Activated B cell treated with CpG ODN at 0.5 μM for 24 hours (primary cell): ENCODE measurements around the gene NKRF. TPM values are rescaled to one million over a fixed set of nuclear protein-coding genes. Genes with fewer than 3 reads are reported as not detected.

Source experiments
- ATAC-seq: fragments of 200-7000 bp; cut with Tn5 transposase; one replicate; pipeline ENCODE4 v1.10.0; 2021; ENCODE audit warnings: low read depth, mild to moderate bottlenecking, moderate library complexity
- CTCF ChIA-PET: fragments of 350-600 bp; sonication (Branson Sonifier 250); formaldehyde crosslinking; loops from one replicate; lab custom pipeline; 2021; ENCODE audit warnings: antibody characterized with exemption; lab: Charles Lee
- POLR2A ChIA-PET: fragments of 350-600 bp; sonication (Branson Sonifier 250); formaldehyde crosslinking; loops from one replicate; lab custom pipeline; 2021; ENCODE audit warnings: antibody characterized with exemption; lab: Charles Lee
- DNase-seq: peaks from one replicate; pipeline ENCODE4 v3.0.0; 2022
- H3K27ac Mint-ChIP-seq: one replicate; pipeline ENCODE4 v1.8.0; 2020; ENCODE audit warnings: mixed read lengths
- H3K27me3 Mint-ChIP-seq: one replicate; pipeline ENCODE4 v1.8.0; 2021; ENCODE audit warnings: mixed read lengths
- H3K36me3 Mint-ChIP-seq: one replicate; pipeline ENCODE4 v1.8.0; 2021; ENCODE audit warnings: low read depth, mixed read lengths
- H3K4me1 Mint-ChIP-seq: one replicate; pipeline ENCODE4 v1.8.0; 2021; ENCODE audit warnings: mixed read lengths
- H3K4me3 Mint-ChIP-seq: one replicate; pipeline ENCODE4 v1.8.0; 2020; ENCODE audit warnings: mild to moderate bottlenecking, mixed read lengths
- H3K9me3 Mint-ChIP-seq: one replicate; pipeline ENCODE4 v1.8.0; 2020; ENCODE audit warnings: mixed read lengths
- intact Hi-C: fragments of 100-400 bp; cut with micrococcal nuclease; formaldehyde crosslinking; loops from one replicate; pipeline ENCODE4 v1.15.1; 2024
- total RNA-seq: library from RNA; stranded (reverse); gene quantifications from 2 replicates; pipeline ENCODE4 v1.2.3, GENCODE V29; 2022
- TF ChIP-seq, protein P1 (sequence below): fragments of 200-600 bp; IDR thresholded peaks from one replicate; pipeline ENCODE4 v1.8.0; 2022; ENCODE audit warnings: antibody characterized with exemption, mild to moderate bottlenecking

The NKRF gene
- total RNA-seq, 1 donor from 2014 or later: 22.6 TPM

DNA sequence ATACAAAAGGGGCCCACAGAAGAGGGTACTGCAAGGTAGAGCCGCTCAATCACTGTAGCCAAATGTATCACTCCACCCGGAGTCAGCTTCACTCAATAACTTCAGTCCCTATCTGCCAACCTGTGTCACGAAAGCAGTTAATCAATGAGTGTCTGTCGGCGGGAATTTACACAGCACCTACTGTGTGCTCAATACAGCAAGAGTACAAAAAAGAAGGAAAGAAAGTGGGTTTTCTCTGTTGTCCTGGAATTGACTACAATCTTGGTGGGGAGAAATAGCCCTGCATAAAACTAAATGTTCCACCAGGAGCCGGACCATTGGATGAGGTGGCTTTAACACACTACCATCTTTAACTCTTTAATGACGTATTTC is 780 bp upstream of the NKRF start:
- Mint-ChIP-seq H3K36me3 (peaks cover 14% of the 10 kb centered on the region), H3K27me3 (no peaks in the 10 kb centered on the region), H3K27ac (peak overlapping the region; percentile 94), H3K4me3 (peak overlapping the region; percentile 91), H3K4me1 (peaks cover 39% of the 10 kb centered on the region), H3K9me3 (no peaks in the 10 kb centered on the region)
- TF ChIP-seq, protein P1, sequence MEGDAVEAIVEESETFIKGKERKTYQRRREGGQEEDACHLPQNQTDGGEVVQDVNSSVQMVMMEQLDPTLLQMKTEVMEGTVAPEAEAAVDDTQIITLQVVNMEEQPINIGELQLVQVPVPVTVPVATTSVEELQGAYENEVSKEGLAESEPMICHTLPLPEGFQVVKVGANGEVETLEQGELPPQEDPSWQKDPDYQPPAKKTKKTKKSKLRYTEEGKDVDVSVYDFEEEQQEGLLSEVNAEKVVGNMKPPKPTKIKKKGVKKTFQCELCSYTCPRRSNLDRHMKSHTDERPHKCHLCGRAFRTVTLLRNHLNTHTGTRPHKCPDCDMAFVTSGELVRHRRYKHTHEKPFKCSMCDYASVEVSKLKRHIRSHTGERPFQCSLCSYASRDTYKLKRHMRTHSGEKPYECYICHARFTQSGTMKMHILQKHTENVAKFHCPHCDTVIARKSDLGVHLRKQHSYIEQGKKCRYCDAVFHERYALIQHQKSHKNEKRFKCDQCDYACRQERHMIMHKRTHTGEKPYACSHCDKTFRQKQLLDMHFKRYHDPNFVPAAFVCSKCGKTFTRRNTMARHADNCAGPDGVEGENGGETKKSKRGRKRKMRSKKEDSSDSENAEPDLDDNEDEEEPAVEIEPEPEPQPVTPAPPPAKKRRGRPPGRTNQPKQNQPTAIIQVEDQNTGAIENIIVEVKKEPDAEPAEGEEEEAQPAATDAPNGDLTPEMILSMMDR: no peak
- ChIA-PET CTCF (interaction anchor here (1.3 to 1.6 kb wide), 2 partner anchors 27 to 123 kb away, joined by 3 to 6 read pairs; no protein-coding TSS in a partner anchor), POLR2A (interaction anchor here (0.6 to 4.3 kb wide), 15 partner anchors 11 to 263 kb away, joined by 3 to 56 read pairs (median 13); partner anchors contain the start of genes RPL39, SEPTIN6, UBE2A and UPF3B)
- ATAC-seq (no peak), DNase-seq (no peak)
- intact Hi-C loops: loop anchor here (2.0 to 5.0 kb wide), 3 partner anchors 40 to 265 kb away; partner anchors contain the start of genes NDUFA1, RNF113A and SEPTIN6

DNA sequence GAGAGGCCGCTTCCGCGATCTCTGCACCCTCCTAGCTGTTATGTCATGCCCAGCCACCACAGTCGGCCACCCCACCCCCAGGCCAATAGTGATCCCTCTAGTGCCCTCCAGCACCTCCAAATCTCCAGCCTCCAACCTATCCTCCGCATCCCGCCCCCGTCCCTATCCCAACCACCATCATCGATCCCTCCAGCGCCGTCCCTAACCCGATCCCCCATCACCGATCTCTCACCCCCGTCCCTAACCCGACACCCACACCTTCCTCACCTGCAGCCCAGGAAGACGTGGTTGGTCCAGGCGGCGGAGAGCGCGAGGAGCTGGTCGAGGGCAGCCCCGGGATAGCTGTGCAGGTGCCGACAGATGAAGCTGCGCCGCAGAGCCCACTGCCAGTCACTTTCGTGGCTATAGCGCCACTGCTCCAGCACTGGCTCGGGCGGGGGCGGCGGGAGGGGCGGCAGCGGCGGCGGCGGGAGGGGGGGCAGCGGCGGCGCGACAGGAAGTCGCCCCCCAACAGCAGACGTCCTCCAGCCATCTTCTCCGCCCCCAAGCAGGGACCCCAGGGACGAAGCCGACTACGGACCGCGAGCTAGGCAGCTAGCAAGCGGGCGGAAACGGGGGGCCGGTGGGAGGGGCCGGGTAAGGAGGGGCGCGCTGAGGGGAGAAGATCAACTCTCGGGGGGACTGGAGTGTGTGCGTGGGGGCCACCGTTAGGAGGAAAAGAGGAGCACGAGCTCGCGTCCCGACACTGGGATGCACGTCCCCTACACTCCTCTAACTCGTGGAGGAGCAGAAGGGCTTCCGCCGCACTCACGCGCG is 552 bp downstream of the NKRF start:
- H3K36me3 Mint-ChIP-seq: peaks cover 17% of the 10 kb centered on the region
- intact Hi-C loops: loop anchor here (1.0 to 5.0 kb wide), 6 partner anchors 13 to 267 kb away; partner anchors contain the start of genes NDUFA1, RNF113A, SEPTIN6 and UBE2A
- DNase-seq (no peak), ATAC-seq (peak; percentile 55)
- peak overlapping the region; percentile 91 for H3K4me3 Mint-ChIP-seq
- H3K4me1 Mint-ChIP-seq: peaks cover 43% of the 10 kb centered on the region
- H3K27ac Mint-ChIP-seq: peak overlapping the region; percentile 94
- no peaks in the 10 kb centered on the region for H3K27me3 Mint-ChIP-seq
- H3K9me3 Mint-ChIP-seq: no peaks in the 10 kb centered on the region
- ChIA-PET POLR2A (interaction anchor here (0.6 to 4.3 kb wide), 30 partner anchors 12 to 998 kb away, joined by 3 to 56 read pairs (median 5); partner anchors contain the start of genes MCTS1, RPL39, SEPTIN6 and SOWAHD), CTCF (interaction anchor here (1.3 to 1.6 kb wide), 2 partner anchors 26 to 124 kb away, joined by 3 to 6 read pairs; no protein-coding TSS in a partner anchor)
- TF ChIP-seq, protein P1: no peak

DNA sequence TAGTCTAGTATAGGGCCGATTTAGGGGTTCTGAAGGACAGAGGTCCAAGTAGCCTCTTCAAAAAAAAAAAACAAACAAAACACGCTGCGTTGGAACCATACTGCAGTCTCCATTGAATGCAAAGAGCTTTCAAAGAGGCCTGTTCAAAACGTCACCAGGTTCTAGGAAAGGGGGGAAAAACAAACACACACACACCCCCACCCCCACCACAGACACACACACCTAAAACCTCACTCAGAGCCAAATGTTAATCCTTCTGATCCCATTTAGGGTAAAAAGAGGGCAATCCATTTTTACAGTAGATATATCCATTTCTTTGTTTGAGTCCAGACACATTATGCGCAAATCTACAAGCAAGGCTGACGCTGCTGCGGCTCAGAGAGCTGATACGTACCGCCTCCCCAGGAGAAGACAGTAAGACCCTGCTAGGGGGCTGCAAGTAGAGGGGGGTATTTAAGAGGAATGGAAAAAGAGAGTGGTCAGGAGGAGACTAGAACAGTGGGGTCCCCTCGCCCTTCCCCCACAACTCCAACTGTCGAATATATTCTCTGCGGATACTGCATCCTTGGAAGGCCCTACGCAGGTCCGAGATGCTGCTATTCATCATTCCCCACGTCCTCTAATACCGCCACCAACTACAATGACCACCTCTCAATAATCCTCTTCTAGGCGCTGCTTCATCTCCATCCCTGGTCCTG is 1.3 kb downstream of the NKRF start:
- ChIA-PET POLR2A (interaction anchor here (0.7 to 4.3 kb wide), 13 partner anchors 13 to 278 kb away, joined by 3 to 56 read pairs (median 8); partner anchors contain the start of genes RPL39, SEPTIN6 and UBE2A), CTCF (interaction anchor here (1.0 kb wide), 1 partner anchor 15 kb away, joined by 3 read pairs; no protein-coding TSS in a partner anchor)
- TF ChIP-seq, protein P1: no peak
- intact Hi-C loops: loop anchor here (5.0 kb wide), 2 partner anchors 42 to 267 kb away; partner anchors contain the start of genes NDUFA1 and RNF113A
- ATAC-seq: no peak
- no peaks in the 10 kb centered on the region for H3K9me3 Mint-ChIP-seq
- H3K27me3 Mint-ChIP-seq: no peaks in the 10 kb centered on the region
- H3K4me3 Mint-ChIP-seq: peak overlapping the region; percentile 90
- DNase-seq: no peak
- peaks cover 40% of the 10 kb centered on the region for H3K4me1 Mint-ChIP-seq
- H3K27ac Mint-ChIP-seq: peak overlapping the region; percentile 86
- peaks cover 17% of the 10 kb centered on the region for H3K36me3 Mint-ChIP-seq

DNA sequence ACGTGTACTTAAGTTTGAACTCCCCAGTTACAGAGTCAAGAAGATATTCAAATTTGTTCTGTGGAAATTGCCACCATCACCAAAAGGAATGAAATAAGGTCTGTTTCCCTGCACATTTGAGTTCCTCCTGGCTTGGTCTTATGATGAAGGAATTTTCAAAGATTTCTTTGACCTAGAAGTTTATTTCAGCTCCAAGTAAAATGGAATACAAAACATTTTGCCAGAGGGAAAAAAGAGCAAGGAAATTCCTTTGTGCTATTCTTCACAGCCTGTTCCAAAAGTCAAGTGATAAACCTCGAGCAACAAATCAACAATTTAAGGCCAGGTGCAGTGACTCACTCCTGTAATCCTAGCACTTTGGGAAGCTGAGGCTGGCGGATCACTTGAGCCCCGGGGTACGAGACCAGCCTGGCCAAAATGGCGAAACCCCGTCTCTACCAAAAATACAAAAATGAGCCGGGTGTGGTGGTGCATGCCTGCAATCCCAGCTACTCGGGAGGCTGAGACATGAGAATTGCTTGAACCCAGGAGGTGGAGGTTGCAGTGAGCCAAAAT is 3.4 kb downstream of the NKRF start:
- Mint-ChIP-seq H3K9me3 (no peaks in the 10 kb centered on the region), H3K4me1 (peaks cover 43% of the 10 kb centered on the region), H3K4me3 (no peak overlapping the region), H3K27ac (no peak overlapping the region), H3K27me3 (no peaks in the 10 kb centered on the region), H3K36me3 (peaks cover 22% of the 10 kb centered on the region)
- TF ChIP-seq, protein P1: no peak
- ATAC-seq: no peak
- no peak for DNase-seq
- ChIA-PET POLR2A (interaction anchor here (1.8 to 4.3 kb wide), 2 partner anchors 23 to 28 kb away, joined by 5 to 48 read pairs; partner anchors contain the start of gene UBE2A), CTCF (interaction anchor here (1.0 to 1.6 kb wide), 2 partner anchors 20 to 86 kb away, joined by 3 to 4 read pairs; no protein-coding TSS in a partner anchor)
- intact Hi-C loops: no loop called here
